Karpas-422 (cell line): ENCODE results near the gene SIPA1L3. TPM values are rescaled to one million over a fixed set of nuclear protein-coding genes. Genes with fewer than 3 reads are reported as not detected.

Source experiments
- DNase-seq: peaks from one replicate; pipeline ENCODE4 v3.0.0-alpha.2; 2015
- H2AFZ ChIP-seq: fragments of 200-600 bp; sonication (generic); 2 replicates; pipeline ENCODE4 v1.6.1; 2014; ENCODE audit warnings: antibody characterized with exemption, low read length, mixed read lengths
- H3K27ac ChIP-seq: fragments of 200-600 bp; sonication (generic); 2 replicates; pipeline ENCODE4 v1.5.1; 2014; ENCODE audit warnings: mild to moderate bottlenecking, low read length, moderate library complexity
- H3K27me3 ChIP-seq: fragments of 200-600 bp; sonication (generic); 2 replicates; pipeline ENCODE4 v1.6.1; 2014; ENCODE audit warnings: low read length, mixed read lengths
- H3K36me3 ChIP-seq: fragments of 200-600 bp; sonication (generic); 2 replicates; pipeline ENCODE4 v1.6.1; 2014; ENCODE audit warnings: low read length, mixed read lengths; ENCODE audit not compliant: insufficient read depth
- H3K4me1 ChIP-seq: fragments of 200-600 bp; sonication (generic); 2 replicates; pipeline ENCODE4 v1.6.1; 2014; ENCODE audit warnings: mild to moderate bottlenecking, low read length, mixed read lengths
- H3K4me2 ChIP-seq: fragments of 200-600 bp; sonication (generic); 2 replicates; pipeline ENCODE4 v1.6.1; 2014; ENCODE audit warnings: low read length, low read depth, mild to moderate bottlenecking; ENCODE audit not compliant: poor library complexity, severe bottlenecking
- H3K4me3 ChIP-seq: fragments of 200-600 bp; sonication (generic); 2 replicates; pipeline ENCODE4 v1.5.1; 2014; ENCODE audit warnings: mild to moderate bottlenecking, antibody characterized with exemption, low read length, mixed read lengths
- H3K79me2 ChIP-seq: fragments of 200-600 bp; sonication (generic); 2 replicates; pipeline ENCODE4 v1.6.1; 2014; ENCODE audit warnings: mild to moderate bottlenecking, low read length, mixed read lengths
- H3K9ac ChIP-seq: fragments of 200-600 bp; sonication (generic); 2 replicates; pipeline ENCODE4 v1.6.0; 2014; ENCODE audit warnings: low read length
- H3K9me2 ChIP-seq: fragments of 200-600 bp; sonication (generic), shearing (Covaris generic); replicated peaks from 2 replicates; pipeline ENCODE4 v1.6.0; 2014; ENCODE audit warnings: mild to moderate bottlenecking, low read length, moderate library complexity; ENCODE audit not compliant: insufficient read depth
- H3K9me3 ChIP-seq: fragments of 300-700, 200-600 bp; sonication (generic); 2 replicates; pipeline ENCODE4 v1.6.1; 2014; ENCODE audit warnings: low read length, mixed read lengths
- H4K20me1 ChIP-seq: fragments of 200-600 bp; sonication (generic); 2 replicates; pipeline ENCODE4 v1.6.1; 2014; ENCODE audit warnings: mild to moderate bottlenecking, antibody characterized with exemption, low read length, low read depth; ENCODE audit not compliant: insufficient read depth
- total RNA-seq: library from RNA; depleted of rRNA; stranded (reverse); fragments of >200 nt; shearing (Covaris generic); gene quantifications from 2 replicates; pipeline ENCODE4 v1.2.3, GENCODE V29; 2014; ENCODE audit warnings: low replicate concordance

SIPA1L3 gene
- total RNA-seq, 1 experiment from 2014 or later, result 88.1 TPM

DNA sequence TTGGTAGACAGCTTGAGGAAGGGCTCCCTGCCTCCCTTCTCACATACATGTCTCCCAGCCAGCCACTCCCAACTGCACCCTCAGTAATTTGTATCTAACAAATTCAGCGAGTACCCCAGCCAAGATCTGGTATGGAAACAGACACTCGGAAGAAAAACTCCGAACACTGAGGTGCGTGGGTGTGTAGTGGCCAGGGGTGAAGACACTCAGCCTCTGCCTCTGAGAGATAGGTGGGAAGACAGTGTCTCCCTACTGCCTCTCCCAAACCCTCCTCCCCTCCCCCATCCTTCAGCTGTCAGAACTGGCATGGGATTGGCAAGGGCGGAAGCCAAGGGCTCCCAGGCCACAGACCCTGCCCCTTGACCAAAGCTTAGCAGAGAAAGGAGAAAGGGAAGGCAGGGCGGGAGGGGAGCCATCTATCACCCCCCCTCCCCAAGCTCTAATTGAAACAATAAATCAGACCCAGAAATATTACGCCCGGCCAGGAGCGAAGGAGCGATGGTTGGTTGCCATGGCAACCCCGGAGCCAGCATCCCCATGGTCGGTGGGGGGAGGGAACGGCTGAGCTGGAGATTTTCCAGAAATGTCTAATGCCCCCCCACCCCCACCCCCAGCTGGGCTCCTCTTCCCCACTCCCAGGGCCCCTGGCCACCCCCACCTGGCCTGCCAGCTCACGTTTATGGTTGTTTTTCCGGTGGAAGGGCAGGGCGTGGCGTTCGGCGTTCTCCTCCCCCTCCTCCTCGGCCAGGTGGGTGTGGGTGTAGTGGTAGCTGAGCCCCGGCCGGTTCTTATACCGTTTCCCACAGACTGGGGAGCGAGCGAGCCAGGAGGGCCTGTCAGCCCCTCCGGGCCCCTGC, 310.0 kb downstream of the SIPA1L3 start:
- Histone ChIP-seq H2AFZ (no peak overlapping the region), H3K27me3 (no peaks in the 10 kb centered on the region), H3K79me2 (no peaks in the 10 kb centered on the region), H3K4me1 (no peaks in the 10 kb centered on the region), H3K27ac (no peak overlapping the region), H3K4me3 (no peak overlapping the region), H3K9ac (no peak overlapping the region), H3K36me3 (no peaks in the 10 kb centered on the region), H4K20me1 (peaks cover 3% of the 10 kb centered on the region; the same call in 1 of the 2 replicates), H3K4me2 (no peak overlapping the region), H3K9me2 (no peaks in the 10 kb centered on the region), H3K9me3 (no peaks in the 10 kb centered on the region)
- no peak for DNase-seq

- H3K79me2 ChIP-seq, result peaks cover 4% of the 10 kb centered on the region; the same call in 1 of the 2 replicates
- DNase-seq, result no peak
- H3K27ac ChIP-seq, result no peak overlapping the region
- H3K9ac ChIP-seq, result no peak overlapping the region
- H3K9me3 ChIP-seq, result no peaks in the 10 kb centered on the region
- no peaks in the 10 kb centered on the region for H3K27me3 ChIP-seq
- no peak overlapping the region for H2AFZ ChIP-seq
- H3K9me2 ChIP-seq, result no peaks in the 10 kb centered on the region
- H3K4me2 ChIP-seq, result no peak overlapping the region
- H4K20me1 ChIP-seq, result peaks cover 3% of the 10 kb centered on the region; the same call in 1 of the 2 replicates
- no peaks in the 10 kb centered on the region for H3K36me3 ChIP-seq
- H3K4me3 ChIP-seq, result no peak overlapping the region
- H3K4me1 ChIP-seq, result peaks cover 3% of the 10 kb centered on the region
Measured at GRCh38 chr19:38218204-38218603, 311.2 kb downstream of the SIPA1L3 start.

DNA sequence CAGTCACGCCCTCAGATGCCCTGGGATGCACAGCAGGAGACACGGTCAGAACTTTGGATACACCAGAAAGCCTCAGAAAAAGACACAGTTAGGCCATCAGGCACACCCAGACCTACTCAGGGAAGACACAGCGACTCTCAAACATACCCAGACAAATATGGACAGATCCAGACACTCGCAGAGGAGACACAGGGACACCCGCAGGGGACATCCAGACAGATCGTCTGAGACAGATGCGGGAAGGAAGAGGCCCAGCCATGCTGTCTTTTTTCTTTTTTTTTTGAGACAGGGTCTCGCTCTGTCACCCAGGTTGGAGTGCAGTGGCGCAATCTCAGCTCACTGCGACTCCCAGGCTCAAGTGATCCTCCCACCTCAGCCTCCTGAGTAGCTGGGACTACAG, 312.2 kb downstream of the SIPA1L3 start:
- H3K27me3 ChIP-seq, result no peaks in the 10 kb centered on the region
- no peak overlapping the region for H3K4me3 ChIP-seq
- no peak overlapping the region for H3K4me2 ChIP-seq
- H3K9ac ChIP-seq, result no peak overlapping the region
- H3K4me1 ChIP-seq, result peaks cover 8% of the 10 kb centered on the region
- no peaks in the 10 kb centered on the region for H3K9me3 ChIP-seq
- H4K20me1 ChIP-seq, result peaks cover 3% of the 10 kb centered on the region; the same call in 1 of the 2 replicates
- no peaks in the 10 kb centered on the region for H3K36me3 ChIP-seq
- peaks cover 8% of the 10 kb centered on the region; the same call in 1 of the 2 replicates for H3K79me2 ChIP-seq
- H2AFZ ChIP-seq, result no peak overlapping the region
- no peaks in the 10 kb centered on the region for H3K9me2 ChIP-seq
- no peak for DNase-seq
- no peak overlapping the region for H3K27ac ChIP-seq

- Histone ChIP-seq H3K4me2 (no peak overlapping the region), H4K20me1 (peaks cover 3% of the 10 kb centered on the region; the same call in 1 of the 2 replicates), H3K4me1 (peaks cover 12% of the 10 kb centered on the region), H3K27ac (no peak overlapping the region), H3K9ac (no peak overlapping the region), H3K36me3 (no peaks in the 10 kb centered on the region), H3K9me3 (no peaks in the 10 kb centered on the region), H3K27me3 (no peaks in the 10 kb centered on the region), H3K4me3 (no peak overlapping the region), H2AFZ (no peak overlapping the region), H3K9me2 (no peaks in the 10 kb centered on the region), H3K79me2 (peaks cover 8% of the 10 kb centered on the region; the same call in 1 of the 2 replicates)
- no peak for DNase-seq
Measured at GRCh38 chr19:38221421-38221820, 314.4 kb downstream of the SIPA1L3 start.

- H3K79me2 ChIP-seq, result peaks cover 8% of the 10 kb centered on the region; the same call in 1 of the 2 replicates
- DNase-seq, result no peak
- no peak overlapping the region for H3K4me2 ChIP-seq
- peaks cover 3% of the 10 kb centered on the region; the same call in 1 of the 2 replicates for H4K20me1 ChIP-seq
- H2AFZ ChIP-seq, result no peak overlapping the region
- no peaks in the 10 kb centered on the region for H3K36me3 ChIP-seq
- no peak overlapping the region for H3K4me3 ChIP-seq
- H3K27ac ChIP-seq, result no peak overlapping the region
- H3K27me3 ChIP-seq, result no peaks in the 10 kb centered on the region
- no peaks in the 10 kb centered on the region for H3K9me3 ChIP-seq
- H3K9me2 ChIP-seq, result no peaks in the 10 kb centered on the region
- peaks cover 12% of the 10 kb centered on the region for H3K4me1 ChIP-seq
- H3K9ac ChIP-seq, result no peak overlapping the region
Measured at GRCh38 chr19:38221919-38222830, 315.2 kb downstream of the SIPA1L3 start.

DNA sequence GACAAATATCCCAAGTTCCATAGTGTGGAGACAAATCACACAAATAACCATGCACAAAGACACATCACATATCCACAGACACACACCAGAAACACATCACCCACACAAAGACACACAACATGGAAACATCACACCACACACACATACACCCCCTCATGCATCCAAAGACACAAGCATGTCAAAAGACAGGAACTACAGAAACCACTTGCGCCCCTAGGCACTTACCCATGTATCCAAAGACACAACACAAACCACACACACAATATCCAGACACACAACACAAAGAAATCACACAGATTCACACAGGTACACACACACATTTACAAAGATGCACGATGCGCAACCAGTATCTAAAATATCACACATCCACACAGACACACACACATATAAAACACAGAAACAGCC, 316.1 kb downstream of the SIPA1L3 start:
- Histone ChIP-seq H3K9ac (peak overlapping the region; percentile 74), H2AFZ (no peak overlapping the region), H3K79me2 (peaks cover 8% of the 10 kb centered on the region; the same call in 1 of the 2 replicates), H4K20me1 (peaks cover 3% of the 10 kb centered on the region; the same call in 1 of the 2 replicates), H3K4me2 (peak overlapping the region; percentile 80), H3K4me3 (peak overlapping the region; percentile 73), H3K27me3 (no peaks in the 10 kb centered on the region), H3K9me3 (no peaks in the 10 kb centered on the region), H3K36me3 (no peaks in the 10 kb centered on the region), H3K9me2 (no peaks in the 10 kb centered on the region), H3K27ac (no peak overlapping the region), H3K4me1 (peaks cover 15% of the 10 kb centered on the region)
- DNase-seq, result no peak

DNA sequence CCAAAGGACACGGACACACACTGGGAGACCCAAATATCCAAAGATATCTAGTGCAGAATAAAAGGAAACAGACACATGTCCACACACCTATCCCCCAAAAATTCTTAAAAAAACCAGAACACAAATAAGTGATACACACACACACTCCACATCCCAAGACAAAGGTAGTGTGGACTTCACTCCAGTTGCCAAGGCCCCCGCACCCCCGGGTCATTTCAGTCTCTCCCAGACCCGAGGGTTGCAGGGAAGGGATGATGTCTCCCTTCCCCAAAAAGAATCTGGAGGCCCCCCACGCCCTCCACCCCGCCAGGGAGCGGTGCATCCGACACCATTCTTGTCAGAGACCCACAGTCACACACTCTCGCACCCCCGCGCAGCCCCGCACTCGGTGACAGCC, 316.6 kb downstream of the SIPA1L3 start:
- H3K4me3 ChIP-seq, result peak overlapping the region; percentile 73
- no peaks in the 10 kb centered on the region for H3K36me3 ChIP-seq
- H3K27me3 ChIP-seq, result no peaks in the 10 kb centered on the region
- H3K4me2 ChIP-seq, result peak overlapping the region; percentile 80
- peak overlapping the region; percentile 74 for H3K9ac ChIP-seq
- no peaks in the 10 kb centered on the region for H3K9me3 ChIP-seq
- H3K27ac ChIP-seq, result no peak overlapping the region
- peak overlapping the region; percentile 9; the same call in 1 of the 2 replicates for H2AFZ ChIP-seq
- H3K4me1 ChIP-seq, result peaks cover 16% of the 10 kb centered on the region
- DNase-seq, result no peak
- H3K9me2 ChIP-seq, result no peaks in the 10 kb centered on the region
- H4K20me1 ChIP-seq, result no peaks in the 10 kb centered on the region
- H3K79me2 ChIP-seq, result peaks cover 8% of the 10 kb centered on the region; the same call in 1 of the 2 replicates
